RWPE1 (cell line): ENCODE data around the gene PLXNB3.

Experiments used
- CTCF ChIA-PET: fragments of 350-600 bp; sonication (Branson Sonifier 250); formaldehyde crosslinking; extraction: SDS; loops from one replicate; lab custom pipeline; 2021; lab: Yijun Ruan, JAX
- POLR2A ChIA-PET: fragments of 400-600 bp; formaldehyde crosslinking; extraction: SDS; loops from one replicate; lab custom pipeline; 2020; ENCODE audit warnings: antibody characterized with exemption; ENCODE audit not compliant: low non-redundant PET; lab: Yijun Ruan, JAX
- DNase-seq: peaks from one replicate; pipeline ENCODE4 v3.0.0; 2012; ENCODE audit warnings: low spot score
- H3K27ac ChIP-seq: fragments of 450-650 bp; 2 replicates; pipeline ENCODE4 v1.5.1; 2017
- TF ChIP-seq, protein P1 (sequence below): fragments of 450-650 bp; conservative IDR thresholded peaks from 2 replicates; pipeline ENCODE4 v1.5.1; 2017; ENCODE audit warnings: low read depth, mild to moderate bottlenecking

PLXNB3 gene

DNA sequence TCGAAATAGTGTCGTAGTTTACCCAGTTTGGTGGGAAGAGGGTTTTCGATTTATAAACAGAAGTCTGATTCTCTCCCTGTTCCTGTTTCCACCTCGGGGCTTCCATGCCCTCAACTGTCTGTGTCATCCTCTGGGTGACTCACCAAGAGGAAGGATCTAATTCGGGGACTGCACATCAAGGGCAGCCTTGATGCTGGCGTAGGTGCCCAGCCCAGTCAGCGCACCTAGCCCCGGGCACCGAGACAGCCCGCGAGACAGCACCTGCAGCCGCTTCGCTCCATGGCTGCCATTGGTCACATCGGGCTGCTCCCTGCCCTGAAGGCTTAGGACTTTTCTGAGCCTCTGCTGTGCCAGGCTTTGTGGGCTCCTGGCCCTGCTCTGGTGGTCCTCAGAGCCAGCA, 31.6 kb upstream of the PLXNB3 start:
- ChIA-PET CTCF (no interaction called here), POLR2A (no interaction called here)
- peak; percentile 63 for DNase-seq
- TF ChIP-seq, protein P1, sequence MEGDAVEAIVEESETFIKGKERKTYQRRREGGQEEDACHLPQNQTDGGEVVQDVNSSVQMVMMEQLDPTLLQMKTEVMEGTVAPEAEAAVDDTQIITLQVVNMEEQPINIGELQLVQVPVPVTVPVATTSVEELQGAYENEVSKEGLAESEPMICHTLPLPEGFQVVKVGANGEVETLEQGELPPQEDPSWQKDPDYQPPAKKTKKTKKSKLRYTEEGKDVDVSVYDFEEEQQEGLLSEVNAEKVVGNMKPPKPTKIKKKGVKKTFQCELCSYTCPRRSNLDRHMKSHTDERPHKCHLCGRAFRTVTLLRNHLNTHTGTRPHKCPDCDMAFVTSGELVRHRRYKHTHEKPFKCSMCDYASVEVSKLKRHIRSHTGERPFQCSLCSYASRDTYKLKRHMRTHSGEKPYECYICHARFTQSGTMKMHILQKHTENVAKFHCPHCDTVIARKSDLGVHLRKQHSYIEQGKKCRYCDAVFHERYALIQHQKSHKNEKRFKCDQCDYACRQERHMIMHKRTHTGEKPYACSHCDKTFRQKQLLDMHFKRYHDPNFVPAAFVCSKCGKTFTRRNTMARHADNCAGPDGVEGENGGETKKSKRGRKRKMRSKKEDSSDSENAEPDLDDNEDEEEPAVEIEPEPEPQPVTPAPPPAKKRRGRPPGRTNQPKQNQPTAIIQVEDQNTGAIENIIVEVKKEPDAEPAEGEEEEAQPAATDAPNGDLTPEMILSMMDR, result no peak
- peak overlapping the region; percentile 8; the same call in 1 of the 2 replicates for H3K27ac ChIP-seq

DNA sequence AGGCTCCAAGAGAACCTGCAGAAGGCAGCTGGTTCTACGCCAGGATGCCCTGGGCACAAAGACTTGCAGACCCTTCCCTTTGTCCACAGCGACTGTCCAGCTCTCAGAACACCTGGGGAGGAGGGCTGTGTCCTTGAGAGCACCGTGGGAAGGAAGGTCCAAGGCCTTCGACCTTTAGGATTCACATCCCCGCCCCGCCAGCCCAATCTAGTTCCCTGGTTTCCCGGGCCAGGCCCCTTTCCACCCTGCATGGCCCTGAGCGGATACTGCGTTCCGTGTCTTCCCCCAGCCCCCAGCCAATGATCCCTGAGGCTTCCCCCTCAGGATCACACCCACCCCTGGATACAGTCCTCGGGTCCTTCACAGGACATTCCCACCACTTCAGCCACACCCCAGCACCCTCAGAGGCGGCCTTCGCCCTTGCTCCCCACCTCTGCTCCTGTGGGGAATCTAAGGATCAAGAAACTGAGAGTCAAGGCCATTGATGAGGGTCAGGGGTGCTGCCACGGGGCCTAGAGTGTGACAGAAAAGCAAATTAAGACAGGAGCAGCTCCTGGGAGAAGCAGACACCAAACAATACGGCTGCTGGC, 30.3 kb upstream of the PLXNB3 start:
- CTCF ChIA-PET, result no interaction called here
- DNase-seq, result no peak
- POLR2A ChIA-PET, result no interaction called here
- TF ChIP-seq, protein P1, result no peak
- H3K27ac ChIP-seq, result no peak overlapping the region

- DNase-seq, result no peak
- ChIA-PET POLR2A (no interaction called here), CTCF (interaction anchor here (0.7 kb wide), 1 partner anchor 853 kb away, joined by 5 read pairs; no protein-coding TSS in a partner anchor)
- TF ChIP-seq, protein P1, result no peak
- no peak overlapping the region for H3K27ac ChIP-seq
Observed at GRCh38 chrX:153734871-153735270, 29.2 kb upstream of the PLXNB3 start.

DNA sequence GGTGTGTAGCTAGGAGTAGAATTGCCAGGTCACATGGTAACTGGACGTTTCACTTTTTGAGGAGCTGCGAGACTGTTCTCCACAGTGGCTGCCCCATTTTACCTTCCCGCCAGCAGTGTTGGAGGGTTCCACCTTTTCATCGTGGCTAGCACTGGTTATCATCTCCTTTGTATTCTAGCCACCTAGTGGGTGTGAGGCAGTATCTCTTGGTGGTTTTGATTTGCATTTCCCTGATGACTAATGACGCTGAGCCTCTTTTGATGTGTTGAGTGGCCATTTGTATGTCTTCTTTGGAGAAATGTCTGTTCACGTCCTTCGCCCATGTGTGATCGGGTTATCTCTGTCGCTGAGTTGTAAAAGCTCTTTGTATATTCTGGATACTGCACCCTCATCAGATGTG, 28.8 kb upstream of the PLXNB3 start:
- ChIA-PET CTCF (no interaction called here), POLR2A (no interaction called here)
- no peak for DNase-seq
- TF ChIP-seq, protein P1, result no peak
- H3K27ac ChIP-seq, result no peak overlapping the region

- H3K27ac ChIP-seq, result no peak overlapping the region
- CTCF ChIA-PET, result interaction anchor here (0.6 kb wide), 1 partner anchor 12 kb away, joined by 4 read pairs; the partner anchor contains the start of gene BCAP31
- POLR2A ChIA-PET, result no interaction called here
- TF ChIP-seq, protein P1, result no peak
- no peak for DNase-seq
Observed at GRCh38 chrX:153736071-153736820, 27.8 kb upstream of the PLXNB3 start.

- CTCF ChIA-PET, result no interaction called here
- DNase-seq, result no peak
- POLR2A ChIA-PET, result no interaction called here
- TF ChIP-seq, protein P1, result no peak
- no peak overlapping the region for H3K27ac ChIP-seq
Observed at GRCh38 chrX:153736871-153737441, 27.1 kb upstream of the PLXNB3 start.
